Measurements from ENCODE around the gene HAPSTR1.
"Not testable (repeated sequence)": the region's sequence is repeated elsewhere in the genome, so short reads cannot be mapped to it uniquely, and the experiment has no call there.

Gene HAPSTR1

DNA sequence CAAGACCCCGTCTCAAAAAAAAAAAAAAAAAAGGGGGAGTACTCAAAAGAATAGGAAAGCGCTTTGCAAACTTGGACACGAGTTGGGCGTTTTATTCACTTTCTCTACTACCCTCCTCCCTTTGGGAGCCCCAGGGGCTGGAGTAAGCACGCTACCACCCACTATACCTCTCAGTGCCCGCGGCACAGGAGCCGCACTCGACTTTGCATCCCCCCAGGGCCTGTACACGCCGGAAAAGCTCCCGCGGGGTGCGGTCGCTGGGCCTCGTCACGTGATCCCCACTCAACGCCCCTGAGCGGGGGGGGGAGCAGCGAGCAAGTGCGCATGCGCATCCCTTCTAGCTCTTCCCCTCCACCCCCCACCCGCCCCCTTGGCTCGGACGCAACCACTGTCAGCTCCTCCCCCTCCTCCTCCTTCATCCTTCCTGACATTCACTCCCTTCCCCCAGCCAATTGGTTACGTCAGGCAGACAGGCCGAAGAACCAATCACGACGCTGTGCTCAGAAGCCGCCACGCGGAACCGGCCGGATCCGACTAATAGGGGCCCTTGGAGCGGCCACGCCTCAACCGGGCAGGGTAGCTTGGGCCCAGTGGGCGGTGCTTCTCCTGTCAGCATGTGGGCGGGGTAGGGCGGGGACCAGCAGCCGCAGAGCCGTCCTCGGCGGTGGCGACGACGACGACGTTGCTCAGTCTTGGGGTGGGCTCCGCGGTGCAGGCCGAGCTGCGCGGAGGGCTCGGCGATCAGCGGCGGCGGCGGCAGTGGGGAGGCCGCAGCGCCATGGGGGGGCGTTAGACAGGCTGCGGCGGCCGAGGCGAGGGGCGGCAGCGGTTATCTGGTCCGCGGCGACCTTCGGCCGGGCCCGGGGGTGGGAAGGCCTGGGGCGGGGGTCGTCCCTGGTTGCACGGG is at the start of gene HAPSTR1:
TSS of gene HAPSTR1 (plus strand) at position 685 of the 907 bp plus-strand sequence. CDS start 401 bp downstream, outside the sequence.
- Histone ChIP-seq H3K9ac (ENCODE audit: low read depth, low read length) (peak within 1 kb of the TSS; percentile 98), H3K79me2 (ENCODE audit: insufficient read depth, low read length) (peaks cover 57% of the 10 kb centered on the region), H3K9me3 (ENCODE audit: insufficient read depth, low read length, severe bottlenecking) (no peaks in the 10 kb centered on the region), H3K4me3 (ENCODE audit: low read depth in 1 of 2, low read length in 2 of 2) (peak within 1 kb of the TSS; percentile 70 to 75), H3K27ac (ENCODE audit: low read length) (peak within 1 kb of the TSS; percentile 94), H3K4me1 (ENCODE audit: insufficient read depth, low read length) (peaks cover 44% of the 10 kb centered on the region), H3K36me3 (ENCODE audit: insufficient read depth, low read length) (peaks cover 35% of the 10 kb centered on the region), H4K20me1 (ENCODE audit: insufficient read depth, low read length) (peaks cover 32% of the 10 kb centered on the region), H3K4me2 (ENCODE audit: insufficient read depth, low read length) (peak within 1 kb of the TSS; percentile 97), H2AFZ (ENCODE audit: low read depth, low read length) (peak within 1 kb of the TSS; percentile 93), H3K27me3 (ENCODE audit: insufficient read depth, low read length, poor library complexity) (no peaks in the 10 kb centered on the region)
- ATAC-seq (ENCODE audit: insufficient read depth, low read depth) (peak; percentile 92), DNase-seq (peak; percentile 100)
- TF ChIP-seq EZH2 (IDR thresholded peaks at IDR 0.05; ENCODE audit: borderline replicate concordance, low read depth, low read length, severe bottlenecking) (no peak), CTCF (IDR thresholded peaks at IDR 0.05; ENCODE audit: borderline replicate concordance, extremely low read depth, low read length, poor library complexity, severe bottlenecking) (no peak)

- no peaks in the 10 kb centered on the region for H3K9me3 ChIP-seq (ENCODE audit: insufficient read depth, low read length, severe bottlenecking)
- H3K9ac ChIP-seq (ENCODE audit: low read depth, low read length): no peak overlapping the region
- no peaks in the 10 kb centered on the region for H3K79me2 ChIP-seq (ENCODE audit: insufficient read depth, low read length)
- H3K4me3 ChIP-seq (ENCODE audit: low read depth in 1 of 2, low read length in 2 of 2): no peak overlapping the region
- TF ChIP-seq EZH2 (IDR thresholded peaks at IDR 0.05; ENCODE audit: borderline replicate concordance, low read depth, low read length, severe bottlenecking): no peak
- no peak for TF ChIP-seq CTCF (IDR thresholded peaks at IDR 0.05; ENCODE audit: borderline replicate concordance, extremely low read depth, low read length, poor library complexity, severe bottlenecking)
- no peaks in the 10 kb centered on the region for H3K4me1 ChIP-seq (ENCODE audit: insufficient read depth, low read length)
- H3K27me3 ChIP-seq (ENCODE audit: insufficient read depth, low read length, poor library complexity): no peaks in the 10 kb centered on the region
- H3K27ac ChIP-seq (ENCODE audit: low read length): no peak overlapping the region
- H2AFZ ChIP-seq (ENCODE audit: low read depth, low read length): no peak overlapping the region
- no peaks in the 10 kb centered on the region for H3K36me3 ChIP-seq (ENCODE audit: insufficient read depth, low read length)
- ATAC-seq (ENCODE audit: insufficient read depth, low read depth): no peak
- DNase-seq: no peak
- H4K20me1 ChIP-seq (ENCODE audit: insufficient read depth, low read length): no peaks in the 10 kb centered on the region
- no peak overlapping the region for H3K4me2 ChIP-seq (ENCODE audit: insufficient read depth, low read length)
Observed at GRCh38 chr16:9042533-9042932, 48.9 kb upstream of the HAPSTR1 start.

DNA sequence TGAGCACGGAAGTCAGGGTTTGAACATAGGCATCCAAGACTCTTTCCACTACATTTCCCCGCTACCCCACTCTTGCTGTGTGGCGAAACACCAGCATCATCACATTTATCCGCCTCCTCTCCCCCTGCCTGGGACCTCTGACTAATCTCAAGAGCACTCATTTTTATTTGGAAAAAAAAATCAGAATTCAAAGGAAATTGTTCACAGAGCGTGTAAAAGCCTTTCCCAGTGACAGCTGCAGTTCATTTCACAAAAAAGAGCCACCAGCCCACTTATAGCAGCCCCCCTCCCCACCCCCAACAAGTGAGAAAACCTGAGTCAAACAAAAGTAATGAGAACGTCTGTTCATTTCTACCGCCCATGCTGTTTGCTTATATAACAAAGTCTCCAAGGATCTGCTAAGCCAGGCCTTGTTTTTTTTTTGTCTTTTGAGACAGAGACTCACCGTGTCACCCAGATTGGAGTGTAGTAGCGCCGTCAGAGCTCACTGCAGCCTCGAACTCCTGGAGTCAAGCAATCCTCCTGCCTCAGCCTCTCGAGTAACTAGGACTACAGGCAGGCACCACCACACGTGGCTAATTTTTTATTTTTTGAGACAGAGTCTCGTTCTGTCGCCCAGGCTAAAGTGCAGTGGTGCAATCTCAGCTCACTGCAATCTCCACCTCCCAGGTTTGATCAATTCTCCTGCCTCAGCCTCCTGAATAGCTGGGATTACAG is 48.3 kb upstream of the HAPSTR1 start:
- H3K4me3 ChIP-seq (ENCODE audit: low read depth in 1 of 2, low read length in 2 of 2): no peak overlapping the region
- H2AFZ ChIP-seq (ENCODE audit: low read depth, low read length): no peak overlapping the region
- no peaks in the 10 kb centered on the region for H4K20me1 ChIP-seq (ENCODE audit: insufficient read depth, low read length)
- H3K9ac ChIP-seq (ENCODE audit: low read depth, low read length): no peak overlapping the region
- H3K27me3 ChIP-seq (ENCODE audit: insufficient read depth, low read length, poor library complexity): no peaks in the 10 kb centered on the region
- ATAC-seq (ENCODE audit: insufficient read depth, low read depth) (no peak), DNase-seq (no peak)
- H3K79me2 ChIP-seq (ENCODE audit: insufficient read depth, low read length): no peaks in the 10 kb centered on the region
- H3K27ac ChIP-seq (ENCODE audit: low read length): no peak overlapping the region
- no peaks in the 10 kb centered on the region for H3K36me3 ChIP-seq (ENCODE audit: insufficient read depth, low read length)
- no peak overlapping the region for H3K4me2 ChIP-seq (ENCODE audit: insufficient read depth, low read length)
- no peaks in the 10 kb centered on the region for H3K4me1 ChIP-seq (ENCODE audit: insufficient read depth, low read length)
- TF ChIP-seq EZH2 (IDR thresholded peaks at IDR 0.05; ENCODE audit: borderline replicate concordance, low read depth, low read length, severe bottlenecking): no peak
- no peak for TF ChIP-seq CTCF (IDR thresholded peaks at IDR 0.05; ENCODE audit: borderline replicate concordance, extremely low read depth, low read length, poor library complexity, severe bottlenecking)
- H3K9me3 ChIP-seq (ENCODE audit: insufficient read depth, low read length, severe bottlenecking): no peaks in the 10 kb centered on the region

- H3K4me3 ChIP-seq (ENCODE audit: low read depth in 1 of 2, low read length in 2 of 2); H3K4me1 ChIP-seq (ENCODE audit: insufficient read depth, low read length); H3K27me3 ChIP-seq (ENCODE audit: insufficient read depth, low read length, poor library complexity); H3K79me2 ChIP-seq (ENCODE audit: insufficient read depth, low read length); ATAC-seq (ENCODE audit: insufficient read depth, low read depth); H2AFZ ChIP-seq (ENCODE audit: low read depth, low read length); H3K27ac ChIP-seq (ENCODE audit: low read length); H4K20me1 ChIP-seq (ENCODE audit: insufficient read depth, low read length); H3K4me2 ChIP-seq (ENCODE audit: insufficient read depth, low read length); DNase-seq; H3K9ac ChIP-seq (ENCODE audit: low read depth, low read length); H3K36me3 ChIP-seq (ENCODE audit: insufficient read depth, low read length); H3K9me3 ChIP-seq (ENCODE audit: insufficient read depth, low read length, severe bottlenecking): not testable (repeated sequence)
Observed at GRCh38 chr16:9045562-9045961, 45.9 kb upstream of the HAPSTR1 start.
